ENCODE data around the gene FOXN4.

Gene FOXN4

GRCh38 chr12:109244073-109244472 lies 65.0 kb downstream of the FOXN4 start:
- no peak for DNase-seq (ENCODE audit: low read depth)
- no peak for TF ChIP-seq CTCF (IDR thresholded peaks at IDR 0.05; ENCODE audit: insufficient read depth, low read depth, low read length, missing control alignments)
- H3K4me3 ChIP-seq (ENCODE audit: low read length) = no peak overlapping the region

GRCh38 chr12:109241936-109242335 lies 67.1 kb downstream of the FOXN4 start:
- TF ChIP-seq CTCF (IDR thresholded peaks at IDR 0.05; ENCODE audit: insufficient read depth, low read depth, low read length, missing control alignments) = no peak
- DNase-seq (ENCODE audit: low read depth) = no peak
- no peak overlapping the region for H3K4me3 ChIP-seq (ENCODE audit: low read length)

- H3K4me3 ChIP-seq (ENCODE audit: low read length) = no peak overlapping the region
- no peak for TF ChIP-seq CTCF (IDR thresholded peaks at IDR 0.05; ENCODE audit: insufficient read depth, low read depth, low read length, missing control alignments)
- DNase-seq (ENCODE audit: low read depth) = no peak
These were observed 68.7 kb downstream of the FOXN4 start for GRCh38 chr12:109240365-109240764.

- no peak for DNase-seq (ENCODE audit: low read depth)
- no peak for TF ChIP-seq CTCF (IDR thresholded peaks at IDR 0.05; ENCODE audit: insufficient read depth, low read depth, low read length, missing control alignments)
- no peak overlapping the region for H3K4me3 ChIP-seq (ENCODE audit: low read length)
These were observed 69.4 kb downstream of the FOXN4 start for GRCh38 chr12:109239691-109240090.

- no peak for DNase-seq (ENCODE audit: low read depth)
- TF ChIP-seq CTCF (IDR thresholded peaks at IDR 0.05; ENCODE audit: insufficient read depth, low read depth, low read length, missing control alignments) = no peak
- no peak overlapping the region for H3K4me3 ChIP-seq (ENCODE audit: low read length)
These were observed 69.9 kb downstream of the FOXN4 start for GRCh38 chr12:109239179-109239578.

- no peak for DNase-seq (ENCODE audit: low read depth)
- TF ChIP-seq CTCF (IDR thresholded peaks at IDR 0.05; ENCODE audit: insufficient read depth, low read depth, low read length, missing control alignments) = no peak
These were observed 72.8 kb downstream of the FOXN4 start for GRCh38 chr12:109236257-109236656.

GRCh38 chr12:109234012-109234411 lies 75.1 kb downstream of the FOXN4 start:
- no peak overlapping the region for H3K4me3 ChIP-seq (ENCODE audit: low read length)
- DNase-seq (ENCODE audit: low read depth) = no peak
- no peak for TF ChIP-seq CTCF (IDR thresholded peaks at IDR 0.05; ENCODE audit: insufficient read depth, low read depth, low read length, missing control alignments)

More at GRCh38 chr12:109236257-109236656, 72.8 kb downstream of the FOXN4 start:
- no peak overlapping the region for H3K4me3 ChIP-seq (ENCODE audit: low read length)

All from epithelial cell of esophagus (primary cell).